K562 (cell line): ENCODE results near the gene CYB5R3. TPM values are rescaled to one million over a fixed set of nuclear protein-coding genes. Genes with fewer than 3 reads are reported as not detected.

Experiments
- polyA plus RNA-seq, 8 experiments: library from polyadenylated mRNA; depleted of rRNA in 4 of 8; stranded (reverse) in 5 of 8; unstranded in 3 of 8; fragments of >200 nt; fragmentation: Nextera tagmentation in 2 of 8; fragmentation: Illumina TruSeq in 1 of 8; extraction: Ambion mirVana in 2 of 8; extraction: Trizol in 1 of 8; gene quantifications; 2 replicates each; pipeline versions ENCODE4 v1.2.1 to v1.2.3, GENCODE V29; 2011 to 2014; ENCODE audit warnings: inconsistent platforms in 1 of 8, missing spikeins in 1 of 8
- total RNA-seq, 7 experiments: library from RNA; depleted of rRNA in 6 of 7; stranded (reverse); fragments of >200 nt in 6 of 7; fragmentation: Illumina TruSeq in 2 of 7; extraction: Trizol in 2 of 7; gene quantifications; 2 replicates each; pipeline versions ENCODE4 v1.2.1 to v1.2.3, GENCODE V29; 2011 to 2021; ENCODE audit warnings: low replicate concordance in 1 of 7
- TF ChIP-seq, protein P1 (sequence below), 2 experiments: fragments of 450-650 bp in 1 of 2; sonication (generic) in 1 of 2; formaldehyde crosslinking in 1 of 2; IDR thresholded peaks; 2 replicates each; pipeline versions ENCODE4 v1.7.1 to v1.9.0; 2016 to 2022; ENCODE audit warnings: inconsistent platforms in 1 of 2, mild to moderate bottlenecking in 1 of 2, missing genetic modification reagents in 1 of 2

Gene CYB5R3
- total and polyA plus RNA-seq, 9 of the 15 experiments (the other 6 are each of a cell fraction or from before 2014, with no cell fraction given) = 1.4 to 66.8 (median 23.4) TPM

DNA sequence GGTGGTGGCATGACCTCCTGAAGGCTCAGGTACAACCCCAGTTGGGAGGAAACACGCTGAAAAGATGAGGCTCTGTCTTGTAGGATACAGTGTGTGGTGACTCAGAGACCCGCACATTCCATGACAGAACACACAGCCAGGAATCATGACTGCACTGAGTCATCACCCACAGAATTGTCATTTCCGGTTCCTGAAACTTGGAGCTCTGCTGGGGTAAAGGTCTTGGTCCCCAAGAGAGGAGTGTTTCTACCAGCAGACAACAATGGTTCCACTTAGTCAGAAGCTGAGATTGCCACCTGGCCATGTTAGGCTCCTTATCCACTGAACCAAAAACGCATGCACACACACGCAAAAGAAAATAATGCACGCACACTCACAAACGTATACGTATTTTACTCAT is 31.5 kb upstream of the CYB5R3 start (continued):
- TF ChIP-seq, protein P1, sequence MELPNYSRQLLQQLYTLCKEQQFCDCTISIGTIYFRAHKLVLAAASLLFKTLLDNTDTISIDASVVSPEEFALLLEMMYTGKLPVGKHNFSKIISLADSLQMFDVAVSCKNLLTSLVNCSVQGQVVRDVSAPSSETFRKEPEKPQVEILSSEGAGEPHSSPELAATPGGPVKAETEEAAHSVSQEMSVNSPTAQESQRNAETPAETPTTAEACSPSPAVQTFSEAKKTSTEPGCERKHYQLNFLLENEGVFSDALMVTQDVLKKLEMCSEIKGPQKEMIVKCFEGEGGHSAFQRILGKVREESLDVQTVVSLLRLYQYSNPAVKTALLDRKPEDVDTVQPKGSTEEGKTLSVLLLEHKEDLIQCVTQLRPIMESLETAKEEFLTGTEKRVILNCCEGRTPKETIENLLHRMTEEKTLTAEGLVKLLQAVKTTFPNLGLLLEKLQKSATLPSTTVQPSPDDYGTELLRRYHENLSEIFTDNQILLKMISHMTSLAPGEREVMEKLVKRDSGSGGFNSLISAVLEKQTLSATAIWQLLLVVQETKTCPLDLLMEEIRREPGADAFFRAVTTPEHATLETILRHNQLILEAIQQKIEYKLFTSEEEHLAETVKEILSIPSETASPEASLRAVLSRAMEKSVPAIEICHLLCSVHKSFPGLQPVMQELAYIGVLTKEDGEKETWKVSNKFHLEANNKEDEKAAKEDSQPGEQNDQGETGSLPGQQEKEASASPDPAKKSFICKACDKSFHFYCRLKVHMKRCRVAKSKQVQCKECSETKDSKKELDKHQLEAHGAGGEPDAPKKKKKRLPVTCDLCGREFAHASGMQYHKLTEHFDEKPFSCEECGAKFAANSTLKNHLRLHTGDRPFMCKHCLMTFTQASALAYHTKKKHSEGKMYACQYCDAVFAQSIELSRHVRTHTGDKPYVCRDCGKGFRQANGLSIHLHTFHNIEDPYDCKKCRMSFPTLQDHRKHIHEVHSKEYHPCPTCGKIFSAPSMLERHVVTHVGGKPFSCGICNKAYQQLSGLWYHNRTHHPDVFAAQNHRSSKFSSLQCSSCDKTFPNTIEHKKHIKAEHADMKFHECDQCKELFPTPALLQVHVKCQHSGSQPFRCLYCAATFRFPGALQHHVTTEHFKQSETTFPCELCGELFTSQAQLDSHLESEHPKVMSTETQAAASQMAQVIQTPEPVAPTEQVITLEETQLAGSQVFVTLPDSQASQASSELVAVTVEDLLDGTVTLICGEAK (IDR thresholded peaks at IDR 0.05) = peak; percentile 62; the same call in 1 of the 2 replicates
- TF ChIP-seq, protein P1 (CRISPR knock-in tag; IDR thresholded peaks at IDR 0.05) = no peak
